KMS-11 (cell line): ENCODE results near the gene CDH13.

Experiments used
- H2AFZ ChIP-seq: fragments of 200-600 bp; sonication (generic); 2 replicates; pipeline ENCODE4 v1.6.1; 2016; ENCODE audit warnings: antibody characterized with exemption, mixed run types, low read depth
- H3K27ac ChIP-seq: fragments of 200-600 bp; sonication (generic); 2 replicates; pipeline ENCODE4 v1.6.1; 2016; ENCODE audit warnings: mild to moderate bottlenecking, mixed run types
- H3K27me3 ChIP-seq: fragments of 200-600 bp; sonication (generic); 2 replicates; pipeline ENCODE4 v1.6.1; 2017; ENCODE audit warnings: mild to moderate bottlenecking, low read depth, mixed run types, moderate library complexity; ENCODE audit not compliant: insufficient read depth
- H3K36me3 ChIP-seq: fragments of 200-600 bp; sonication (generic); 2 replicates; pipeline ENCODE4 v1.6.1; 2017; ENCODE audit warnings: mild to moderate bottlenecking, mixed run types; ENCODE audit not compliant: insufficient read depth
- H3K4me1 ChIP-seq: fragments of 200-600 bp; sonication (generic); 2 replicates; pipeline ENCODE4 v1.6.1; 2016; ENCODE audit warnings: mild to moderate bottlenecking, low read depth, mixed run types; ENCODE audit not compliant: poor library complexity, severe bottlenecking
- H3K4me2 ChIP-seq: fragments of 200-600 bp; sonication (generic); 2 replicates; pipeline ENCODE4 v1.7.0; 2016; ENCODE audit warnings: mild to moderate bottlenecking, mixed run types
- H3K4me3 ChIP-seq: fragments of 200-600 bp; sonication (generic); IDR thresholded peaks from 2 replicates; pipeline ENCODE4 v1.6.1; 2017; ENCODE audit warnings: low read depth, low read length, mixed read lengths; ENCODE audit not compliant: insufficient read depth
- H3K79me2 ChIP-seq: fragments of 200-600 bp; sonication (generic); 2 replicates; pipeline ENCODE4 v1.6.1; 2016; ENCODE audit warnings: low read depth, mixed run types; ENCODE audit not compliant: insufficient read depth
- H3K9ac ChIP-seq: fragments of 200-600 bp; sonication (generic); 2 replicates; pipeline ENCODE4 v1.6.1; 2016; ENCODE audit warnings: mild to moderate bottlenecking, mixed run types
- H4K20me1 ChIP-seq: fragments of 200-600 bp; sonication (generic); 2 replicates; pipeline ENCODE4 v1.6.1; 2016; ENCODE audit warnings: mild to moderate bottlenecking, mixed run types; ENCODE audit not compliant: insufficient read depth
- TF ChIP-seq, protein P1 (sequence below): fragments of 200-600 bp; sonication (generic); conservative IDR thresholded peaks from 2 replicates; pipeline ENCODE4 v1.6.1; 2017; ENCODE audit warnings: low read depth, mild to moderate bottlenecking, antibody characterized with exemption, low read length, moderate library complexity, mixed read lengths

CDH13 gene

DNA sequence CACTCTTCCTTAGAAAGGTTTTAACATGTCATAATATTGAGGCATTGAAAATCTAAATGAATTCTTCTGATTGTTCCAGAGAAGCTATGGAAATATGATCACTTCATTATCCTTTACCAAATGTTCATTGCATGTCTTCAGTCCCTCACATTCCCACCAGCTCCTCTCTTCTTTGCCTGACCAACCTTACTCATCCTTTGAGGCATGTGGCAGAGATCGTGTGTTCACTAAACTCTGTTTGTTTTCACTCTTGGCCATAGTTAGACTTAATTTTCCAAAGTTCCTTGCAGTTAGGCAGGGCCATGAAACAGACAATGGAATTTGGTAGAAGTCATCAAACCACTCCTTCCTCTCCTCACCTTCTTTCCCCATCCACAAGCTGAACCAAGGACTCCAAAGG is 914.5 kb downstream of the CDH13 start:
- H3K27me3 ChIP-seq, result no peaks in the 10 kb centered on the region
- no peak overlapping the region for H3K4me2 ChIP-seq

DNA sequence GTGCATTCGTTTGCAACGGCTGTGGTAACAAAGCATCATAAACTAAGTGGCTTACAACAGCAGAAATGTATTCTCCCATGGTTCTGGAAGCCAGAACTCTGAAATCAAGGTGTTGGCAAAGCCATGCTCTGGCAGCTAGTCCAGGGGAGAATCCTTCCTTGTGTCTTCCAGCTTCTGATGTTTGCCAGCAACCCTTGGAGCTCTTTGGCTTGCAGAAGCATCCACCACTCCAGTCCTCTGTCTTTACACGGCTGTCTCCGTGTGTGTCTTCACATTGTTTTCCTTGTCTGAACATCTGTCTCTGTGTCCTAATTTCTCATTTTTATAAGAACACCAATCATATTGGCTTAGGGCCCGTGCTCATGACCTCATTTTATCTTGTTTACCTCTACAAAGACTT is 915.7 kb downstream of the CDH13 start:
- H3K4me1 ChIP-seq, result no peaks in the 10 kb centered on the region
- no peaks in the 10 kb centered on the region for H4K20me1 ChIP-seq
- no peak overlapping the region for H3K27ac ChIP-seq
- no peak overlapping the region for H3K9ac ChIP-seq
- H3K4me2 ChIP-seq, result no peak overlapping the region
- no peaks in the 10 kb centered on the region for H3K36me3 ChIP-seq
- no peaks in the 10 kb centered on the region for H3K79me2 ChIP-seq
- TF ChIP-seq, protein P1, sequence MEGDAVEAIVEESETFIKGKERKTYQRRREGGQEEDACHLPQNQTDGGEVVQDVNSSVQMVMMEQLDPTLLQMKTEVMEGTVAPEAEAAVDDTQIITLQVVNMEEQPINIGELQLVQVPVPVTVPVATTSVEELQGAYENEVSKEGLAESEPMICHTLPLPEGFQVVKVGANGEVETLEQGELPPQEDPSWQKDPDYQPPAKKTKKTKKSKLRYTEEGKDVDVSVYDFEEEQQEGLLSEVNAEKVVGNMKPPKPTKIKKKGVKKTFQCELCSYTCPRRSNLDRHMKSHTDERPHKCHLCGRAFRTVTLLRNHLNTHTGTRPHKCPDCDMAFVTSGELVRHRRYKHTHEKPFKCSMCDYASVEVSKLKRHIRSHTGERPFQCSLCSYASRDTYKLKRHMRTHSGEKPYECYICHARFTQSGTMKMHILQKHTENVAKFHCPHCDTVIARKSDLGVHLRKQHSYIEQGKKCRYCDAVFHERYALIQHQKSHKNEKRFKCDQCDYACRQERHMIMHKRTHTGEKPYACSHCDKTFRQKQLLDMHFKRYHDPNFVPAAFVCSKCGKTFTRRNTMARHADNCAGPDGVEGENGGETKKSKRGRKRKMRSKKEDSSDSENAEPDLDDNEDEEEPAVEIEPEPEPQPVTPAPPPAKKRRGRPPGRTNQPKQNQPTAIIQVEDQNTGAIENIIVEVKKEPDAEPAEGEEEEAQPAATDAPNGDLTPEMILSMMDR, result no peak
- H3K27me3 ChIP-seq, result no peaks in the 10 kb centered on the region
- H3K4me3 ChIP-seq, result no peak overlapping the region
- H2AFZ ChIP-seq, result no peak overlapping the region

More for the DNA sequence above, 914.5 kb downstream of the CDH13 start:
- TF ChIP-seq, protein P1, result no peak
- H3K27ac ChIP-seq, result no peak overlapping the region
- no peak overlapping the region for H2AFZ ChIP-seq
- H3K36me3 ChIP-seq, result no peaks in the 10 kb centered on the region
- H3K4me3 ChIP-seq, result no peak overlapping the region
- H4K20me1 ChIP-seq, result no peaks in the 10 kb centered on the region
- H3K4me1 ChIP-seq, result no peaks in the 10 kb centered on the region
- H3K9ac ChIP-seq, result no peak overlapping the region
- no peaks in the 10 kb centered on the region for H3K79me2 ChIP-seq

DNA sequence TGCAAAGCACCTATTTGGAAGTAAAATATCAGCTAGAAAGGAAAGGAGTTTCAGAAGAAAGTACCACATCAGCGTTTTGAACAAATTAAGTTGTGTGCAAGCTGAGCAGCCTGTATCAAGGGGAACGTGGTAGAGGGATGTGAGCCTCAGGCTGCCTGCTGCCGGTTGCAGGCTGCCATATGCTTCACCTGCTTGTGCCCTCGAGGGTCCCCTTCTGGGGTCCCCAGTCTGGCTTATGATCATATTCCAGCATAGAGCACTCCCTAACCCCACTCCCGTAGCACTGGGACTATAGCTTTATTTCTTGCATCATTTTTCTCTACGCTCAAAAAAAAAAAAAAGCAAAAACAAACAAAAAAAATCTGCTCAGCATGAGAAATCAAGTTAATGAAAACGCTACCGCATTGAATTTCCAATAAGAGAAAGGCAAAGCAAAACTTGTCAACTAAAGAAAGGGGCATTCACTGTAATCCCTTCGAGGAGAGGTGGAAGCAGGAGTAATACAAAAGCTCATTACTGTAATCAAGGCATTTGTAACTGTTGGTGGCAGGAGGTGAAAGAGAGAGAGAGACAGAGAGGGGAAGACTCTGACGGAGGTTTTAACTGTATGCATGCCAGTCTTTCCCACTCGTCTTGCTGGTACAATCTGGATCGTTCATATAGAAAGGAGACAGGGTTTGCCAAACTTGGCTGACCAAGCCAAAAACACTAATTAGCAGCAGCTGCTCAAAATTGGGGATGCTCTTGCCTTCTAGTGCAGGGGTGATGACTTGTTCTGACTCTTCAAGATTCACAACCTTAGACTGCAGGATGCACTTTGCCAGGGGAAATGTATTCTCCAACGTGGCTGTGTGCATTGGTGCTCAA is 922.8 kb downstream of the CDH13 start:
- TF ChIP-seq, protein P1, result no peak
- H3K27ac ChIP-seq, result no peak overlapping the region
- no peaks in the 10 kb centered on the region for H3K4me1 ChIP-seq
- no peaks in the 10 kb centered on the region for H3K36me3 ChIP-seq
- H3K4me3 ChIP-seq, result no peak overlapping the region
- H4K20me1 ChIP-seq, result no peaks in the 10 kb centered on the region
- no peak overlapping the region for H3K9ac ChIP-seq
- H3K27me3 ChIP-seq, result no peaks in the 10 kb centered on the region
- no peaks in the 10 kb centered on the region for H3K79me2 ChIP-seq
- no peak overlapping the region for H3K4me2 ChIP-seq
- no peak overlapping the region for H2AFZ ChIP-seq

DNA sequence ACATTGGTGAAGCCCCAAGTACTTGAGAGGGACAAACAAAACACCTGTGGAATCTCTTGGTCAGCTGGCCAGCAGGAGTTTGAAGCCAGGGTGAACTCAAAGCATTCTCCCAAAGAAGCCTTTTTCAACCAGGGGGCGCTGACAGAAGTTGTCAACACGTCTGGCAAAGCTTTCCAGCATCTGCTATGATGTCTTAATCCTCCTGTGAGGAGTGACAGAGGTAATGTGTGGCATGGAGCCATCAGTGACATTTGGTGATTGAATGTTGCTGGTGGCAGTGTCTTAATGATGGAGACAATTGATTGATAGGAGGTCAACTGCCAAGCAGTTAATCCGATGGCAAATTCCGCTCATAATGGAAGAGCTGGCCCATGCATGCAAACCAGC is 923.4 kb downstream of the CDH13 start:
- H3K27me3 ChIP-seq, result no peaks in the 10 kb centered on the region
- H3K4me2 ChIP-seq, result no peak overlapping the region

More for the DNA sequence above, 923.4 kb downstream of the CDH13 start:
- H3K79me2 ChIP-seq, result no peaks in the 10 kb centered on the region
- H3K36me3 ChIP-seq, result no peaks in the 10 kb centered on the region
- H4K20me1 ChIP-seq, result no peaks in the 10 kb centered on the region
- no peak overlapping the region for H3K9ac ChIP-seq
- TF ChIP-seq, protein P1, result no peak
- H3K4me1 ChIP-seq, result no peaks in the 10 kb centered on the region
- no peak overlapping the region for H3K27ac ChIP-seq
- H3K4me3 ChIP-seq, result no peak overlapping the region
- H2AFZ ChIP-seq, result no peak overlapping the region
